ENCODE measurements around the gene HHAT. TPM values are rescaled to one million over a fixed set of nuclear protein-coding genes. Genes with fewer than 3 reads are reported as not detected.

The HHAT gene
- total and polyA plus RNA-seq, 9 of the 15 experiments (the other 6 are each of a cell fraction or from before 2014, with no cell fraction given), result 0.07 to 0.16 (median 0.13) TPM; not detected in 1

DNA sequence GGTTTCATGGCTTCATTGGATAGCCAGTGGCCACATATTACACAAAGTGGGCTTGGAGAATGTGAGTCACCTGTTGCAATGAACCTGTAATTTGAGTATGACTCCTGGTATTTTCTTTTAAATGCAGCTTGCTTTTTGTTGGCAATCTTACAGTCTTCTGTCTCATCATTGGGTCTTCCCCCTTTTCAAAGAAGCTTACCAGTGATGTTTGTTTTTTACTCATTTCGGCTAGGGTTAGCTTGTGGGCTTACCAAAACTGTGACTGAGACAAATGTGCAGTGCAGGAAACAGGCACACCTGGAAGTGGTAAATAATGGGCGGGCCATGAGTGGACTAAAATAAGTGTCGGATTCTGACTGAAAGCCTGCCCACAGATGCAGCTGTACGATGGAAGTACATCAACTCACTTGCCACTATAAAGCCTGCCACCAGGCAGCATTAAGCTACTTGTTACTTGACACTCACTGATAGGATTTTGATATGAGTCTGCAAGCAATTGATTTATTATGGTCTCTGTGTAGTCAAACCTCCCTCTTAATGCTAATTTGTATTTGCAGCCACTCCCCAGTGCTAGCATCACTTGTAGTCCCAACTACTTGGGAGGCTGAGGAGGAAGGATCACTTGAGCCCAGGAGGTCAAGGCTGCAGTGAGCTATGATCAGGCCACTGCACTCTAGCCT is 4.2 kb downstream of the HHAT start:
- in situ Hi-C loops (cut with MboI), result no loop called here
- POLR2A ChIA-PET, result no interaction called here
- H4K20me1 ChIP-seq (replicated peaks; ENCODE audit: control insufficient read depth, insufficient read depth, low read length), result no peaks in the 10 kb centered on the region
- H3K4me2 ChIP-seq (ENCODE audit: insufficient read depth, low read length), result no peak overlapping the region
- intact Hi-C loops (cut with micrococcal nuclease), result no loop called here
- DNase-seq (ENCODE audit: extremely low read depth in 1 of 4, low spot score in 3 of 4) (no peak), FAIRE-seq (no peak), ATAC-seq (no peak)
- peaks cover 0 to 17% of the 10 kb centered on the region in 2 experiments; a peak in 2 of 5 replicates for H3K27me3 ChIP-seq (ENCODE audit: control insufficient read depth in 2 of 2, insufficient read depth in 2 of 2, low read length in 2 of 2)
- CTCF ChIA-PET (ENCODE audit: low intra/inter-chr PET ratio), result no interaction called here
- no peaks in the 10 kb centered on the region for H3K36me3 ChIP-seq (ENCODE audit: control insufficient read depth, insufficient read depth, low read length)
- WGBS (ENCODE audit: insufficient coverage, low coverage, missing lambda C conversion rate), result 2% methylated on average over 4 of the region's 4 CpGs
- H3K79me2 ChIP-seq (ENCODE audit: control insufficient read depth, insufficient read depth, low read length), result no peaks in the 10 kb centered on the region
- no TSS peak for BruUV-seq (replicated peaks)
- no peaks in the 10 kb centered on the region for H3K9me3 ChIP-seq (replicated peaks; ENCODE audit: control insufficient read depth, insufficient read depth, low read depth, low read length)
- TF ChIP-seq HOXB6 (CRISPR knock-in tag; IDR thresholded peaks at IDR 0.05; ENCODE audit: borderline replicate concordance) (no peak), SRSF7 (optimal IDR thresholded peaks at IDR 0.05; ENCODE audit: low read depth, low read length) (no peak), RBM15 (IDR thresholded peaks at IDR 0.05; ENCODE audit: insufficient read depth, low read length) (no peak), EP400 (IDR thresholded peaks at IDR 0.05) (no peak), PHB (CRISPR knock-in tag; IDR thresholded peaks at IDR 0.05) (no peak), RFX5 (IDR thresholded peaks at IDR 0.05; ENCODE audit: low read depth, low read length) (no peak), KHSRP (IDR thresholded peaks at IDR 0.05) (no peak), TAL1 (IDR thresholded peaks at IDR 0.05) (no peak), ILK (tag; IDR thresholded peaks at IDR 0.05; ENCODE audit: borderline replicate concordance, low read depth) (no peak), TAF15 (IDR thresholded peaks at IDR 0.05; ENCODE audit: low read depth, low read length) (no peak), RBM25 (IDR thresholded peaks at IDR 0.05; ENCODE audit: low read depth, low read length, severe bottlenecking) (no peak), GABPB2 (CRISPR knock-in tag; conservative IDR thresholded peaks at IDR 0.05) (no peak), ZNF224 (CRISPR knock-in tag; IDR thresholded peaks at IDR 0.05) (no peak)
- TF ChIP-seq, protein P1, sequence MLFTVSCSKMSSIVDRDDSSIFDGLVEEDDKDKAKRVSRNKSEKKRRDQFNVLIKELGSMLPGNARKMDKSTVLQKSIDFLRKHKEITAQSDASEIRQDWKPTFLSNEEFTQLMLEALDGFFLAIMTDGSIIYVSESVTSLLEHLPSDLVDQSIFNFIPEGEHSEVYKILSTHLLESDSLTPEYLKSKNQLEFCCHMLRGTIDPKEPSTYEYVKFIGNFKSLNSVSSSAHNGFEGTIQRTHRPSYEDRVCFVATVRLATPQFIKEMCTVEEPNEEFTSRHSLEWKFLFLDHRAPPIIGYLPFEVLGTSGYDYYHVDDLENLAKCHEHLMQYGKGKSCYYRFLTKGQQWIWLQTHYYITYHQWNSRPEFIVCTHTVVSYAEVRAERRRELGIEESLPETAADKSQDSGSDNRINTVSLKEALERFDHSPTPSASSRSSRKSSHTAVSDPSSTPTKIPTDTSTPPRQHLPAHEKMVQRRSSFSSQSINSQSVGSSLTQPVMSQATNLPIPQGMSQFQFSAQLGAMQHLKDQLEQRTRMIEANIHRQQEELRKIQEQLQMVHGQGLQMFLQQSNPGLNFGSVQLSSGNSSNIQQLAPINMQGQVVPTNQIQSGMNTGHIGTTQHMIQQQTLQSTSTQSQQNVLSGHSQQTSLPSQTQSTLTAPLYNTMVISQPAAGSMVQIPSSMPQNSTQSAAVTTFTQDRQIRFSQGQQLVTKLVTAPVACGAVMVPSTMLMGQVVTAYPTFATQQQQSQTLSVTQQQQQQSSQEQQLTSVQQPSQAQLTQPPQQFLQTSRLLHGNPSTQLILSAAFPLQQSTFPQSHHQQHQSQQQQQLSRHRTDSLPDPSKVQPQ (CRISPR knock-in tag; IDR thresholded peaks at IDR 0.05; ENCODE audit: borderline replicate concordance), result no peak
- no peak overlapping the region for H3K9ac ChIP-seq (ENCODE audit: insufficient read depth in 1 of 2, low read depth in 2 of 2, low read length in 2 of 2)
- H3K4me3 ChIP-seq, result no peak overlapping the region
- H3K4me1 ChIP-seq (replicated peaks in 1 of 2; ENCODE audit: control insufficient read depth in 2 of 2, insufficient read depth in 2 of 2, low read length in 2 of 2), result peaks cover 3 to 10% of the 10 kb centered on the region in 2 experiments; a peak in 2 of 5 replicates
- H2AFZ ChIP-seq (ENCODE audit: low read depth, low read length), result no peak overlapping the region
- no peaks in the 10 kb centered on the region for H3K9me1 ChIP-seq (ENCODE audit: control insufficient read depth, insufficient read depth, low read length)
- no peak overlapping the region for H3K27ac ChIP-seq (ENCODE audit: extremely low read depth, low read depth, low read length)
